ENCODE measurements around the gene TSC22D2.
"Not testable (repeated sequence)": the region's sequence is repeated elsewhere in the genome, so short reads cannot be mapped to it uniquely, and the experiment has no call there.

TSC22D2 gene

DNA sequence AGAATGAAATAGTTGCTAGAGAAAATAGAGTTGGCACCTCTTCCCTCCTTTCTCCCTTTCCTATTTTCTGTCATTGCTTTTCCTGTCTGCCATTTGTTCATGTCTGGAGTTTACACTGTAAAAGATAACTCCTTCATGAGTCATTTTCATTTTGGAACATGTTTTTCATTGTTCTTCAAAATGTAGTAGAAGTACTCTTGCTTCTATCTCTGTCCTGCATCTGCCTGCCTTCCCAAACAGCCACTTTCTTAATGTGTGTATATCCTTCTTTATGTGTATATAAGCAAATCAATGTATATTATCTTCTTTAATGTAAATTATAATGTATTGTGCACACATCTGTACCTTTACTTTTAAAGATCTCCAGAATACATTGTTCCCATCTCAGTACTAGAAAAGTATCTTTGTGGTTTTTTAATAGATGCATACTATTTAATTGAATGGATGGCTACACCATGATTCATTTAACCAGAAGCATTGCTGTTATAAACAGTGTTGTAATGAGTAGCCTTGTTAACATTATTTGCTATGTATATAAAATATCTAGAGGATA is 41.1 kb downstream of the TSC22D2 start:
- no peak for DNase-seq

DNA sequence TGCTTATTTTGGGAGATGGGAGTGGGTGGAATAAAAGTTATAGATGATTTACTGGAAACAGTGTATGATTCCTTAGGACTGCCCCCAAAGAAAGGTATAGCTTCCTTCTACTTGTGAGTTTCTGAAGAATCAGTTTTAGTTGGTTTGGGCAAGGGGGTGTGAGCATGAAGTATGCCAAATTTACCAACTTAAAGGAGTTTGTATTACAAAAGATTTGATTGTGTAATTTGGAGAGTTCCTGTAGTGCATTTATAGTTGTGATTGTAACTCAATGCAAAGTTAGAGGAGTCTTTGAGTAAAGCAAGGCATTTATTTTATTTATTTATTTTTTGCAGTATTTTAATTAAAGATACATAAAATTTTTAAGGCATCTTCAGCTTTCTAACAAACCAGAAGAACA is 42.8 kb downstream of the TSC22D2 start:
- no peak for DNase-seq

DNA sequence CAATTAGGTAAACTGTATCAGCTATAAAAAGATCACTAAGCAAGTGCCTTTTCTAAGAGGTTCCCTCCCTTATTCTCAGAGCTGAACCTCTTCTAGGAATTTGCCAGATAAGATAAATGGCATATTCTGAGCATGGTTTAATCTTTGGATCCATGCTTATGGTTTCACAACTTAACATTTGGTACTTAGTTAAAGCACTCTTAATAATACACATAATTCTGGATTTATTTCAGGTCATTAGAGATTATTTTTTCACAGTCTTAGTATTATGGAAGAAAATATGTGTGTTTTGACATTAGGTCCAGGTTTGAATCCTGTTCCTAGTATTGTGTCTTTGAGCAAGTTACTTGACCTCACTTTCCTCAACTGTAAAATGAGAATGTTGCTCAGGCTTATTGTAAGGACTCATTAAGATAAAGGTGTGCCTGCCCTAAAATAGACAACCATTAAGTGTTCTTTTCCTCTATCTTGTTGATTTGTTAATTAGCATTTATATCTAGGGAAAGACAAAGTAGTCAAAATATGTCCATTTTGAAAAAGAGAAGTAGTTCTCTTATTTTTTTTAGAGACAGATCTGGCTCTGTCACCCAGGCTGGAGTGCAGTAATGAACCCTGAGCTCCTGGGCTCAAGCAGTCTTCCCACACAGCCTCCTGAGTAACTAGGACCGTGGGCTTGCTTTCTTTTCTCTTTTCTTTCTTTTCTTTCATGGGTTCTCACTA is 43.4 kb downstream of the TSC22D2 start:
- DNase-seq, result no peak

DNA sequence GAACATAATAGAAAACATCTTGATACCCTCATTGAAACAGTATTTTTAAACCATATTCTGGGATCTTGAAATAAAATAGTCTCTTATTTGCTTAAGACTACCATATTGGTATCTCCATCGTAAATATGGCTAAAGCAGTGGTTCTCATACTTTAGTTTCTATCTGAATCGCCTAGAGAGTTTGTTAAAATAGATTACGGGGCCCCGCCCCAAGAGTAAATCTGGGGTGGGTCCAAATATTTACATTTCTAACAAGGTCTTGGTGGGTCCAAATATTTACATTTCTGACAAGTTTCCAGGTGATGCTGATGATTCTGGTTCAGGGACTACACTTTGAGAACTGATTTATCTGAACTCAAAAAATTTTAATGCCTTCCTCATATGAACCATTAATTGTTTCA is 45.3 kb downstream of the TSC22D2 start:
- no peak for DNase-seq

DNA sequence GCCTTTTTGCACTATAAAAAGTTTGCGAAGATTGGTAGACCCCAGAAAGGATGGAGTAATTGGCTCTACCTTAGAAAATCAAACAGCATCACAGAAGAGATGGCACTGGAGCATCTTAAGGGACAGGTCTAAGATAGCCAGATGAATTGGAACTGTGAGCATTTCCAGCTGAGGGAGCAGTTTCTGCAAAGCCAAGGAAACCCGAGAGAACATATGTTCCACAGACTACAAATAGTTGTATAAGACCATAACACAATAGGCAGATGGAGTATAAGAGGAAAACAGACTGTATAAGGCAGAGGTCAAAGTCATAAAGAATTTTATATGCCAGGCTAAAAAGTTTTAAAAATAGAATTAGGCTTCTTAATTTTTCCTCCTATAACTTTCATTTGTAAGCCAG is 46.0 kb downstream of the TSC22D2 start:
- DNase-seq, result no peak

DNA sequence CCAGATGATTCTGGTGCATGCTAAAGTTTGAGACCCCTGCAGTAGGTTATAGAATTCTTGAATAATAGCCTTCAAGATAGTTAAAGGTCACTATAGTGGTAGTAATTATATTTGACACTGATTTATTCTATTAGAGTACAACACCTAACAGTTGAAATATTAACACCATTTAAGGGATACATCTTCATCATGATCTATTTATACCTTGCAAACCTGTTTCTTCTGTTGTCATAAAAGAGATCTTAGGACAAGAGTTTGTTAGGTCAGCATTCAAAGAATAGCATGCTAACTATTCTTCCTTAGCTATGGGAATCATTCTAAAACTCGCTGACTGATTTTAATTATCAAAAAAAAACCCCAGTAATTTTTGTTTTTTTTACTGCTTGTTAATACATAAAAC is 46.5 kb downstream of the TSC22D2 start:
- no peak for DNase-seq

DNA sequence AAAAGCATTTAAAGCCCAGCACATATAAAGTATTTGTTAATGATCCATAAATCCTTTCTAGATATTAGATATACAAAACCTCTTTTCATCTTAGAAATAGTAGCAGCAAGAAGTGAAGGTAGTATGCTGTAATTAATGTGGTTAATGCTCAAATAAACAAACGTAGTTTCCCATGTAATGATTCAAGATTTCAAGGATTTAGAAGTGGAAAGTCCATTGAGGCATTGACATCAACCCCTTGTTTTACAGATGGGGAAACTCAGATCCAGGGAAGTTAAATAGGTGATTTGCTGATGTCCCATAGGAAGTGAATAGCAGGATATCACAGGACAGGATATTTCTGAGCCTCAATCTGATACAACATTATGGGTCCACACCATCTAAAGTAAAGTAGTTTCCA is 47.2 kb downstream of the TSC22D2 start:
- DNase-seq, result no peak

DNA sequence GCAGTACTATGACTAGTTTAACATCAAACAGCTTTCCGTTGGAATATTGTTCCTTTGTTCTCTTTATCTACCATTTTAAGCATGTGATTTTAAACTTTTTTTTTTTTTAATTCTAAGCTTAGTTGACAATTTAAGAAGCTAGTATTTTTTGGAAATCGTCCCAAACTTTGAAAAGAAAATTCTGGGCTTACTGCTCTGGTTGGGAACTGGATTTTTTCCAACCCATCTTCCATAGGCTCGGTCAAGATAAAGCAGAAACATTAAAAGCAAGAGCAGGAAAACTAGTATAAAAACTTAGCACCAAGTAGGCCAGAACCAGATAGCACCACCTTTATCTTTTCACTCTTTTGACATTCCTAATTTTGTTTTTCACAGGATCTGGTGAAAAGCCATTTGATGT is 49.9 kb downstream of the TSC22D2 start:
- no peak for DNase-seq

DNA sequence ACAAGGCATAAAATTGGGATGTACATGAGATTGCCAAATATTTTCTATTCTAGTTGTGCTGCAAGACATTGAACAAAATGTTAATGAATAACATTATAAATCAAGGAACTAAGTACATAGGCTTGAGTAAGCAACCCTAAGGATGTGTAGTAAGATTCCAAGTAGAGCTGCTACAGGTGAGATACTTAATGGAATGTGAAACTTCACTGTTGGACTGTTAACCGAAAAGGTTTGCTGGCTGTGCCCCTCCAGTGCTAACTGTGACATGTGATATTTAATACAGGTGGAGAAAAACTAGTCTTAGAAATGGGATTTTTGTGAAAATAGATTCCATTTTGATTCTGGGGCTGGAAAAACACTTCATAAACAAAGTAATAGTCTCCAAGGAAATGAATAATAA is 52.4 kb downstream of the TSC22D2 start:
- no peak for DNase-seq

DNA sequence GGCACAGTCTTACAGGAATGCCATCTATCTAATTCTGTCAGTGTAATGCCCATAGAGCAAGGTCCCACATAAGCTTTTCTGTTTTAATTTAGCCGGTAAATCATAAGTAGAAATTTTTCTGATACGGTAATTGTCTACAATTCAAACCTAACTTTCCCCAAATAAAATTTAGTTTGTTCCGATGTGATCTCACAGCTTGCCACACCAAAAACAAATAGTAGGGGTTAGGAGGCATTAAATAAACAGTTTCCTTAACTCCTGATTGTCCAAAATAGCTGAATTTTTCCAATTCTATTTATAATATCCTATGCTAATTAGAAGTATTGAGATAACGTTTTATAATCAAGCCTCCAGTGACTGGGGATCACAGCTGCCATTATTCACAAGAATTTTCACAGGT is 53.3 kb downstream of the TSC22D2 start:
- DNase-seq, result no peak

DNA sequence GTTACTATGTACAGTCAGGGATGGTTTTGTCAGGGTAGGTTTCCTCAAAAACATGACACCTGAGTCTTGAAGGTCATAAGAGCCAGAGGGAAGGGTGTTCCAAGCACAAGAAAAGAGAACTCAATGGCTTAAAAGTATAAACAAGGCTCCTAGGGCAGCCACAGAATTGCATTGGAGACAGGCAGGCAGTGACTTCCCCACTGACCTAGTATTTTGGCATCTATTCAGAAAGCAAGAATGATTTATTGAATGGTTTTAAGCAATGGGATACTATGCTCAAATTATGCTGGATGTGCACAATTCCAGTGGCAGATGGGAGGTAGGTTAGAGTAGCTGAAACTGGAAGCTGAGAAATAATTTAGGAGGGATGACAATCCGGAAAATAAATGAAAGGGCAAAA is 54.0 kb downstream of the TSC22D2 start:
- no peak for DNase-seq

DNA sequence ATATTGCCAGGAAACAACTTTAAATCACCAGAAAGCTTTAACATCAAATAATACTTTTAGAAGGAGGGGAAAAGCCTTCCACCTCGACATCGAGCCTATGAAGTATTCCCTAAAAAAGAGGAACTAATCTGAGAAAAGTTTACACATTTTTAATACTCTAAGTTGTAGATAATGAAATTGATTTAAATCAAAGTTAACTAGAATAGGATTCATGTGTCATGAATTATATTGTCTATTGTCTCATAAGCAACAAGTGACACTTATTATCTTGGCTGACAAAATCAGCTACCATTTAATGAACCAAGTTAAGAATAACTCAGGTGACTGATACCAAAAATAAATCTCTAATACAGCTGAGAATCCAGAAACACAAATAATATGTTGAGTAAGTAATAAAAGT is 56.6 kb downstream of the TSC22D2 start:
- DNase-seq, result no peak

DNA sequence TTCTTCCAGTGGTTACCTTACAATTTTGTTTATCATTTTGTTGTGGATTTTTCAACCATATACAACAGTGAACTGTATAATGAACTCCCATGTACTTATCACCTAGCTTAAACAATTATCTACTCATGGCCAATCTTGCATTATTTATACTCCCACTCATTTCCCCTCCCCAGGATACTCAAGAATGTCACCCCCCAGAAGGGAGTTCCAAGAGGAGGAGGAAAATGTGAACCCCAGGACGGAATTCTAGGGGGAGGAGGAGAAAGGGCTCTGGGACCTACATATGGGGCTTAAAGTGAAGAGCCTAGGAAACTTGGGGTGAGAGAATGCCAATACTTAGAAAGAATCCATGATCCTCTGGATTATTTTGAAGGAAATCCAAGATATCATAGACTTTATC is 59.3 kb downstream of the TSC22D2 start:
- DNase-seq, result no peak

DNA sequence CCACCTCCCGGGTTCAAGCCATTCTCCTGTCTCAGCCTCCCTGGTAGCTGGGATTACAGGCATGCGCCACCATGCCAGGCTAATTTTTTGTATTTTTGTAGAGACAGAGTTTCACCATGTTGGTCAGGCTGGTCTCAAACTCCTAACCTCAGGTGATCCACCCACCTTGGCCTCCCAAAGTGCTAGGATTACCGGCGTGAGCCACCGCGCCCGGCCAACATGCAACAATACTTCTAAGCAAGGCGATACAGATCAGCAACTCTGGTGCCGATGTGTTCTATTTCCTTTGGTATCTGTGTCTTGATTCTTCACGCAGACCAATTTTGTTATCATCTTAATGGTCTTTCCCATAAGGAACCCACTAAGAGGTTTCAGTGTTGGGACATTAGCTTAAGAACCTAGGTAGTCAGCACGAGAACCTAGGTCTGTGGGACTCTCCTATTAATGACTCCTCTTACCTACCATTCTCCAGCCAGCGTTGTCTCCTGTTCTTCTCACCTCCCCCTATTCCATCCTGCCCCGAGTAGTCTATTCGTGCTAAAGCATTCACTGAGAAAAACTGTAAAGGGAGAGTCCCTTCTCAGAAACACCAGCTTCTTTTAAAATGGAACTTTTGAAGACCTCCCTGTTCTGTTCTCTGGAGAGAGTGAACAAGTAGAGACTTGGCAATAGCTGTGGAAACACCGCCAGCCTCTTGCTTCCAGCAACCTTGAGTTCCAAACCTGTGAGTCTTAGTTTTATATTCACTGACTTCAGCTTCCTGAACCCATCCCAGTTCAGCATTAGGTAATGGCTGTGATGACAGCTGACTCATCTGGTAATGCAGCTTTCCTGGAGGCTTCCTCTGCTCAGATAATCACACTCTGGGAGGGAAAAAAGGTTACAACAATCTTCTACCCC is 61.2 kb downstream of the TSC22D2 start:
- DNase-seq, result no peak

DNA sequence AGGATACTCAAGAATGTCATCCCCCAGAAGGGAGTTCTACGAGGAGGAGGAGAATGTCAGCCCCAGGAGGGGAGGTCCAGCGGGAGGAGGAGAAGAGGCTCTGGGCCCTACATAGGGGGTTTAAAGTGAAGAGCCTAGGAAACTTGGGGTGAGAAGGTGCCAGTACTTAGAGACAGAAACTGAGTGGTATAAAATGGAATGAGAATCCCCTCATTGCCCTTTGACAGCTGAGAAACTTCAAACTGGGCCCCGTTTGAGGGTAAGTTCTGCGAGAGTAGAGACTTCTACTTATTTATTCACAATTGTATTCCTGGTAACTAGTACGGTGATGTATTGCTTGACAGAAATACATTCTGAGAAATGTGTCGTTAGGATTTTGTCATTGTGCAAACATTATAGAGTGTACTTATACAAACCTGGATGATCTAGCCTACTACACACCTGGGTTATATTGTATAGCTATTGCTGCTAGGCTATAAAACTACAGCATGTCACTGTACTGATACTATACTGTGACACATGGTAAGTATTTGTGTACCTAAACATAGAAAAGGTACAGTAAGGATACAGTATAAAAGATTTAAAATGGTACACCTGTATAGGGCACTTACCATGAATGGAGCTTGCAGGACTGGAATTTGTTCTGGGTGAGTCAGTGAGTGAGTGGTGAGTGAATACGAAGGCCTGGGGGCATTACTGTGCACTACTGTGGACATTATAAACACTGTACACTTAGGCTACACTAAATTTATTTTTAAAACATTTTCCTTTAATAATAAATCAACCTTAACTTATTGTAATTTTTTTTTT is 62.0 kb downstream of the TSC22D2 start:
- DNase-seq, result no peak

DNA sequence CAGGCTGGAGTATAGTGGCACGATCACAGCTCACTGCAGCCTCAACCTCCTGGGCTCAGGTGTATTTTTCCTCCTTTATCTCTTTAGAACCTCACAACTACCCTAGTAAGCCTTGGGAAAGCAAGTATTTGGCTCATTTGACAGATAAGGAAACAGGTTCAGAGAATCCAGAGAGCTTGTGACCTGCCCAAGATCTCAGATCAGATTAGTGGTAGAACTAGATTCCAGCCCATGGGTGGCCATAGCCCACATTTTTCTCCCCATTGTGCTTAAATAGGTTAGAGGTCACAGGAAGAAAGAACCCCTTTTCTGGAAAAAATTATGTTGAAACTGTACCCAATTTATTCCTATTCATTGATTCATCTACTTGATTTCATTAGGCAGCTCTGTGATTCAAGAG is 64.3 kb downstream of the TSC22D2 start:
- DNase-seq, result no peak

DNA sequence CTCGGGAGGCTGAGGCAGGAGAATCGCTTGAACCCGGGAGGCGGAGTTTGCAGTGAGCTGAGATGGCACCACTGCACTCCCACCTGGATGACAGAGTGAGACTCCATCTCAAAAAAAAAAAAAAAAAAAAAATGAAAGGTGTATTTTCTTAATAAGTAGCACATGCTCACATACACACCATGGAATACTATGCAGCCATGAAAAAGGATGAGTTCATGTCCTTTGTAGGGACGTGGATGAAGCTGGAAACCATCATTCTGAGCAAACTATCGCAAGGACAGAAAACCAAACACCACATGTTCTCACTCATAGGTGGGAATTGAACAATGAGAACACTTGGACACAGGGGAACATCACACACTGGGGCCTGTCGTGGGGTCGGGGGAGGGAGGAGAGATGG is 65.1 kb downstream of the TSC22D2 start:
- not testable (repeated sequence) for DNase-seq

DNA sequence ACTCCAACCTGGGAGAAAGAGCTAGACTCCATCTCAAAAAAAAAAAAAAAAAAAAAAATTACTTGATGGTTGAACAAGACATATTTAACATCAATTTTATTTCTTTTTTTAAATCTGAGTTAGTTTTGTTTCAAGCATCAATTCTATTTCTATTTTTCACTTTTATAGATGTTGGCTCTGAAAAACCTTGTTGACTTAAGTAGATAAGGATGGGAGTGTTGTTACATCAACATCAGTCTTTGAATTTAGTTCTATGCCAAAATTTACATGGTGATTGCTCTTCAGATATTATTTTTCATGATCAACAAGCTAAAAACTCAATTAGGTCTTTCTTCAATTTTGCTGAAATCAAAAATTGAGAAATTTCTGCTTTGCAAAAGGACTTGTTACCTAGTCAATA is 71.3 kb downstream of the TSC22D2 start:
- no peak for DNase-seq

DNA sequence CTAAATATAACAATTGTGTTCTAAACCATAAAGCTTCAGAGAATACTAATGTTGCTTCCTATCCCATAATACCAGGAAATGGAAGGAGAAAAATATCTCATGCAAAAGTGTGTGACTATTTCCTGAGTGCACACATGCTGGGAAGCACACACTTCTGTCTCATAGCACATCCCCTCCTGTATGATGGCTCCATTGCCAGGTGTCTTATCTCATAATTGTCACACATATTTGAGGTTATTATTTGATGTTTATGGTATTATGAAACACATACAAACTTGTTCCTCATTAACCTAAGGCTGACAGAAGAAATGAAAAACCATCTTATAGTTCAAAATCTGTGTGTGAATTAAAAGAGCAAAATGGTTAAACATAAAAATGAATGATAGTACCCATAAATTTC is 72.8 kb downstream of the TSC22D2 start:
- DNase-seq, result no peak

DNA sequence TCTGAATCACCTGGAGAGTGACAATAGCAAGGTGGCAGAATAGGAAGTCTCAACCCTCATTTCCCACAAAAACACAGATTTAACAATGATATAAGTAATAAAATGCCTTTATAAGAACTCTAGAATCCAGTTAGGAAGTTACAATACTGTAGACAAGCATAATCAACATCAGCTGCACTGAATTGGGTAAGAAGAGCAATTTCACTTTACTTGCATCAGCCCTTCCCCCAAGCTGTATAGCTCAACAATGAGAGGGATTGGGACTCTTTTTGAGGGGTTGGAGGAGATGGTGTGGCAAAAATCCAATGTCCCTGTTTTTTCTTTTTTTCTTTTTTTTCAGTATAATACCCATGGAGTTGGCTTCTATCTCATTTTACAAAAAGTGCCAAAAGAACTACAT is 75.1 kb downstream of the TSC22D2 start:
- DNase-seq, result no peak

DNA sequence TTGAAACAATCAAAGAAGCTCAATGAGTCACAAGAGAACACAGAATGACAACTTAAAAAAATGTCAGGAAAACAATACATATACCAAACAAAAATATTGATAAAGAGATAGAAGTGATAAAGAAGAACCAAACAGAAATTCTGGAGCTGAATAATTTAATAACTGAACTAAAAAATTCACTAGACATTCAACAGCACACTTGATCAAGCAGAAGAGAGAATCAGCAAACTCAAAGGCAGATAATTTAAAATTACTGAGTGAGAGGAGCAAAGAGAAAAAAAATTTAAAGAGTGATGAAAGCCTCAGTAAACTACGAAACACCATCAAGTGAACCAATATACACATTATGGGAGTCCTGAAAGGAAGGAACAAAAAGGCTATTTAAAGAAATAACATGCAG is 76.3 kb downstream of the TSC22D2 start:
- no peak for DNase-seq

DNA sequence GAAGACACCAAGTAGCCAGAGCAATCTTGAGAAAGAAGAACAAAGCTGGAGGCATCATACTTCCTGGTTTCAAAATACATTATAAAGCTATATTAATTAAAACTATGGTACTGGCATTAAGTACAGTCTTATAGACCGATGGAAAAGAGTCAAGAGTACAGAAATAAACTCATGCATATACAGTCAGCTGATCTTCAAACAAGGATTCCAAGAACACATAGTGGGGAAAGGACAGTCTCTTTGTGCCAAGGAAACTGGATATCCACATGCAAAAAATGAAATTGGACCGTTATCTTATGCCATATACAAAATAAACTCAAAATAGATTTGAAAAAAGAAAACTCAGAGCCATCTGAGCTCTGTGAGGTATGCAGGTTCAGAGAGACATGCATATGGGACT is 80.8 kb downstream of the TSC22D2 start:
- DNase-seq, result no peak

DNA sequence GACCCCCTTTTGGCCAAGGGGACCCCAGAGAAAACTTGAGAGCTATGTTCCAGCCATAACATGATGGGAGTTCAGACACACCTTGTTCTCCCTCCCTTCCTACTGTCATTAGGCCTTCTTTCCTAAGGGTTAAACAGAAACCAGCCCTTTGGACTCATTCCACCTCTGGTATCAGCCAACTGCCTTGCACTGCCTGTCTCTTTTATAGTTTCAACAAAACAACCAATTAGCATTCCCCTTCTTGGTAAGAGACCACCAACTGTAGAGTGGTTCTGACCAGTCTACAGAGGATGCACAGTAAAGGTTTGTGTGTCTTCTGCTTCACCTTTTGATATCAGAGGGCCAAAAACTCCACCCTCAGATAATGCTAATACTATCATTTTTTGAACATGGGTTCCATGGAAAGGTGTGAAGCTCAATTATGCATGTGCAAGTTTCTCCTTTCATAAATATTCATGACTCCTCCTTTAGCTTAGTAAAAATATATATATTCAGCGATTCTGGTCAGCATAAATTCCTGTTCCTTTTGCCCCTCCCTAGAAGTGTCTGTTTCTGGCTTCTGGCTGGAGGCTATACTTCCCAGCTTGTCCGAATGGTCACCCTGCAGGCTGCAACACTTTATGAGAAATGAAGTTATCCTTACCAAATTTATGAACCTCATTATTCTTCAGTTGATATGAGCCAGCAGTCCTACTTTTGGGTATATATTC is 82.3 kb downstream of the TSC22D2 start:
- no peak for DNase-seq
